ENCODE measurements around the gene KYNU. TPM values are rescaled to one million over a fixed set of nuclear protein-coding genes. Genes with fewer than 3 reads are reported as not detected.
"Not testable (repeated sequence)": the region's sequence is repeated elsewhere in the genome, so short reads cannot be mapped to it uniquely, and the experiment has no call there.

The KYNU gene
- total and polyA plus RNA-seq, 2 experiments from 2014 or later = 7.6 to 13.1 TPM

DNA sequence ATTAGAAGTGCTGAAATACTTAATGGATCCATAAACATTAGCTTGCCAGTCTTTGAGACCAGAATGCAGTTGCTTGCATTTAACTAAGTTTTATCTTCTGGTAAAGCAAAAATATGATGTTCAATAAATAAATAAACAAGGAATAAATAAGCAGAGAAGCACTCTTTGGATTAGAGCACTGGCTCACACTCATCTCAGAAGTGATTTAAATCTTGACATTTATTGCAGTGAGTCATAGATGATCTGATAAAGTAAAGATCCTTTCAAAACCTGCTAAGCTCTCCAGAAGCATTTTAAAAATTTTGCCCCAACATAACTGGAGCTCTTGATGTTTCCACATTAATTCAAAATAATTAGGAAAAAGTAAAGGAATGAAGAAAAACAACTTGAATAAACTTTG is 66.8 kb downstream of the KYNU start:
- Histone ChIP-seq H3K27ac (no peak overlapping the region), H3K4me3 (no peak overlapping the region), H3K4me2 (no peak overlapping the region), H3K36me3 (replicated peaks; ENCODE audit: insufficient read depth, low read depth) (no peaks in the 10 kb centered on the region), H2AFZ (no peak overlapping the region), H3K4me1 (ENCODE audit: insufficient read depth) (peaks cover 12% of the 10 kb centered on the region), H3K9me2 (replicated peaks; ENCODE audit: insufficient read depth) (no peaks in the 10 kb centered on the region), H3K79me2 (no peaks in the 10 kb centered on the region), H3K27me3 (no peaks in the 10 kb centered on the region), H4K20me1 (ENCODE audit: insufficient read depth, poor library complexity, severe bottlenecking) (no peaks in the 10 kb centered on the region), H3K9me3 (ENCODE audit: low read depth) (no peaks in the 10 kb centered on the region)
- DNase-seq (ENCODE audit: low spot score) = no peak
- TF ChIP-seq EZH2 (IDR thresholded peaks at IDR 0.05; ENCODE audit: borderline replicate concordance) (no peak), EZH2phosphoT487 (IDR thresholded peaks at IDR 0.05; ENCODE audit: low read depth, severe bottlenecking, unreplicated experiment) (no peak)
- TF ChIP-seq, protein P1, sequence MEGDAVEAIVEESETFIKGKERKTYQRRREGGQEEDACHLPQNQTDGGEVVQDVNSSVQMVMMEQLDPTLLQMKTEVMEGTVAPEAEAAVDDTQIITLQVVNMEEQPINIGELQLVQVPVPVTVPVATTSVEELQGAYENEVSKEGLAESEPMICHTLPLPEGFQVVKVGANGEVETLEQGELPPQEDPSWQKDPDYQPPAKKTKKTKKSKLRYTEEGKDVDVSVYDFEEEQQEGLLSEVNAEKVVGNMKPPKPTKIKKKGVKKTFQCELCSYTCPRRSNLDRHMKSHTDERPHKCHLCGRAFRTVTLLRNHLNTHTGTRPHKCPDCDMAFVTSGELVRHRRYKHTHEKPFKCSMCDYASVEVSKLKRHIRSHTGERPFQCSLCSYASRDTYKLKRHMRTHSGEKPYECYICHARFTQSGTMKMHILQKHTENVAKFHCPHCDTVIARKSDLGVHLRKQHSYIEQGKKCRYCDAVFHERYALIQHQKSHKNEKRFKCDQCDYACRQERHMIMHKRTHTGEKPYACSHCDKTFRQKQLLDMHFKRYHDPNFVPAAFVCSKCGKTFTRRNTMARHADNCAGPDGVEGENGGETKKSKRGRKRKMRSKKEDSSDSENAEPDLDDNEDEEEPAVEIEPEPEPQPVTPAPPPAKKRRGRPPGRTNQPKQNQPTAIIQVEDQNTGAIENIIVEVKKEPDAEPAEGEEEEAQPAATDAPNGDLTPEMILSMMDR (IDR thresholded peaks at IDR 0.05; ENCODE audit: poor library complexity) = no peak

DNA sequence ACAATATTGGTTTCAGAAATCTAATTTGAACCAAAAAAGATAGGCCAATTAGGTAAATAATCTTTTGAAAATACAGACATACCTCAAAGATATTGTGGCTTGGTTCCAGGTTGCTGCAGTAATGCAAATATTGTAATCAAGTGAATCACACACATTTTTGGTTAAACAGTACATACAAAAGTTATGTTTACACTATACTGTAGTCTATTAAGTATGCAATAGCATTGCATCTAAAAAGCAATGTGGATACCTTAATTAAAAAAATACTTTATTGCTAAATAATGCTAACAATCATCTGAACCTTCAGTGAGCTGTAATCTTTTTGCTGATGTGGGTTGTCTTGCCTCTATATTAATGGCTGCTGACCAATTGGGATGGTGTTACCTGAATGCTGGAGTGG is 67.3 kb downstream of the KYNU start:
- no peak for DNase-seq (ENCODE audit: low spot score)
- Histone ChIP-seq H3K79me2 (no peaks in the 10 kb centered on the region), H3K4me1 (ENCODE audit: insufficient read depth) (peaks cover 12% of the 10 kb centered on the region), H3K9me3 (ENCODE audit: low read depth) (no peaks in the 10 kb centered on the region), H3K4me3 (no peak overlapping the region), H3K27ac (no peak overlapping the region), H3K27me3 (no peaks in the 10 kb centered on the region), H3K36me3 (replicated peaks; ENCODE audit: insufficient read depth, low read depth) (no peaks in the 10 kb centered on the region), H2AFZ (no peak overlapping the region), H3K9me2 (replicated peaks; ENCODE audit: insufficient read depth) (no peaks in the 10 kb centered on the region), H3K4me2 (no peak overlapping the region), H4K20me1 (ENCODE audit: insufficient read depth, poor library complexity, severe bottlenecking) (no peaks in the 10 kb centered on the region)
- TF ChIP-seq EZH2 (IDR thresholded peaks at IDR 0.05; ENCODE audit: borderline replicate concordance) = no peak
- TF ChIP-seq, protein P1 (IDR thresholded peaks at IDR 0.05; ENCODE audit: poor library complexity) = no peak
- no peak for TF ChIP-seq EZH2phosphoT487 (IDR thresholded peaks at IDR 0.05; ENCODE audit: low read depth, severe bottlenecking, unreplicated experiment)

DNA sequence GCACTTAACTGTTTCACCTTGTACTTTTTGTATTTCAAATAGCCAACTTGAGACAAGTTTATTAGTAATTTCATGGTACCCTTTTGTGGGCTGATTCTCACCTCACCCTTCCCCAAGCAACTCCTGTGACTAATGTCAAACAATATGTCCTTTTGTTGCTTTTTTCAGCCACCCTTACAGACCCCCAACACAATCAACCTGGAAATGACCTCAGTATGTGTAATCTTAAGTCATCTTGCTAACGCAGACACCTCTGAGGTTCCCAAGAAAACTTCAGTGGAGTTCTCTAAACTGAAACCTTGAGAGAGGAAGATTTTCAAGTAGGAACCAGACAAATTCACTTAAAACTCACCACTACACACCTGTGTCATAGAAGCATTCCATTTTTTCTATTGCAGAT is 69.5 kb downstream of the KYNU start:
- H3K4me2 ChIP-seq = no peak overlapping the region
- H3K27me3 ChIP-seq = no peaks in the 10 kb centered on the region
- no peak overlapping the region for H3K27ac ChIP-seq
- peaks cover 19% of the 10 kb centered on the region for H3K4me1 ChIP-seq (ENCODE audit: insufficient read depth)
- 95% methylated on average over 1 of the region's 1 CpG for WGBS (ENCODE audit: low lambda C conversion rate, missing lambda C conversion rate)
- no peaks in the 10 kb centered on the region for H3K9me3 ChIP-seq (ENCODE audit: low read depth)
- H3K36me3 ChIP-seq (replicated peaks; ENCODE audit: insufficient read depth, low read depth) = no peaks in the 10 kb centered on the region
- no peak overlapping the region for H3K4me3 ChIP-seq
- no peak for DNase-seq (ENCODE audit: low spot score)
- no peak overlapping the region for H2AFZ ChIP-seq
- no peaks in the 10 kb centered on the region for H3K9me2 ChIP-seq (replicated peaks; ENCODE audit: insufficient read depth)
- no peaks in the 10 kb centered on the region for H4K20me1 ChIP-seq (ENCODE audit: insufficient read depth, poor library complexity, severe bottlenecking)
- TF ChIP-seq EZH2phosphoT487 (IDR thresholded peaks at IDR 0.05; ENCODE audit: low read depth, severe bottlenecking, unreplicated experiment) (no peak), EZH2 (IDR thresholded peaks at IDR 0.05; ENCODE audit: borderline replicate concordance) (no peak)
- TF ChIP-seq, protein P1 (IDR thresholded peaks at IDR 0.05; ENCODE audit: poor library complexity) = no peak
- H3K79me2 ChIP-seq = no peaks in the 10 kb centered on the region

DNA sequence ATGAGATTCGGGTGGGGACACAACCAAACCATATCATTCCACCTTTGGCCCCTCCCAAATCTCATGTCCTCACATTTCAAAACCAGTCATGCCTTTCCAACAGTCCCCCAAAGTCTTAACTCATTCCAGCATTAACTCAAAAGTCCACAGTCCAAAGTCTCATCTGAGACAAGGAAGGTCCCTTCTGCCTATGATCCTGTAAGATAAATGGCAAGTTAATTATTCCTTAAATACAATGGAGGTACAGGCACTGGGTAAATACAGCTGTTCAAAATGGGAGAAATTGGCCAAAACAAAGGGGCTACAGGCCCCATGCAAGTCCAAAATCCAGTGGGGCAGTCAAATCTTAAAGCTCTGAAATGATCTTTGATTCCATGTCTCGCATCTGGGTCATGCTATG is 71.3 kb downstream of the KYNU start:
- not testable (repeated sequence) for H3K79me2 ChIP-seq; H3K27me3 ChIP-seq; DNase-seq (ENCODE audit: low spot score); H3K9me2 ChIP-seq (replicated peaks; ENCODE audit: insufficient read depth); H3K9me3 ChIP-seq (ENCODE audit: low read depth); H4K20me1 ChIP-seq (ENCODE audit: insufficient read depth, poor library complexity, severe bottlenecking); H3K4me3 ChIP-seq; H3K36me3 ChIP-seq (replicated peaks; ENCODE audit: insufficient read depth, low read depth); H2AFZ ChIP-seq; H3K4me2 ChIP-seq
- WGBS (ENCODE audit: low lambda C conversion rate, missing lambda C conversion rate) = 91% methylated on average over 2 of the region's 2 CpGs
- H3K27ac ChIP-seq = peak overlapping the region; percentile 32
- H3K4me1 ChIP-seq (ENCODE audit: insufficient read depth) = peaks cover 16% of the 10 kb centered on the region

DNA sequence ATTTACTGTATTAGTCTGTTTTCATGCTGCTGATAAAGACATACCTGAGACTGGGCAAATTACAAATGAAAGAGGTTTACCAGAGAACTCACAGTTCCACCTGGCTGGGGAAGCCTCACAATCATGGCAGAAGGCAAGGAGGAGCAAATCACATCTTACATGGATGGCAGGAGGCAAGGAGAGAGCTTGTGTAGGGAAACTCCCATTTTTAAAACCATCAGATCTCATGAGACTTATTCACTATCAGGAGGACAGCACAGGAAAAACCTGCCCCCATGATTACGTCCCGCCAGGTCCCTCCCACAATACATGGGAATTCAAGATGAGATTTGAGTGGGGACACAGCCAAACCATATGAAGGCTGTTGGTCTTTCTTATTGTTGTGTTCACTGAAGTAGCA is 72.9 kb downstream of the KYNU start:
- not testable (repeated sequence) for H3K79me2 ChIP-seq; H2AFZ ChIP-seq; H3K36me3 ChIP-seq (replicated peaks; ENCODE audit: insufficient read depth, low read depth); H3K4me2 ChIP-seq; H3K9me2 ChIP-seq (replicated peaks; ENCODE audit: insufficient read depth); H3K27me3 ChIP-seq; H3K27ac ChIP-seq; H4K20me1 ChIP-seq (ENCODE audit: insufficient read depth, poor library complexity, severe bottlenecking); H3K9me3 ChIP-seq (ENCODE audit: low read depth); DNase-seq (ENCODE audit: low spot score); H3K4me3 ChIP-seq
- peaks cover 11% of the 10 kb centered on the region for H3K4me1 ChIP-seq (ENCODE audit: insufficient read depth)
- WGBS (ENCODE audit: low lambda C conversion rate, missing lambda C conversion rate) = 95% methylated on average over 2 of the region's 2 CpGs

Measured in hepatocyte (in vitro differentiated cells).